HepG2 (cell line): ENCODE measurements around the gene SUCLG2. TPM values are rescaled to one million over a fixed set of nuclear protein-coding genes. Genes with fewer than 3 reads are reported as not detected.

Experiments
- ATM ChIP-seq: fragments of 450-650 bp; IDR thresholded peaks from 2 replicates; pipeline ENCODE4 v1.7.1; 2017; ENCODE audit warnings: mild to moderate bottlenecking, borderline replicate concordance
- FOXK1 ChIP-seq: sonication (generic); formaldehyde crosslinking; IDR thresholded peaks from 2 replicates; pipeline ENCODE4 v1.4.0; 2020; ENCODE audit warnings: low read depth, missing genetic modification reagents, borderline replicate concordance
- HCFC1 ChIP-seq: fragments of 150-350 bp; IDR thresholded peaks from 2 replicates; pipeline ENCODE4 v1.6.1; 2014; ENCODE audit warnings: low read depth, low read length
- HOXA9 ChIP-seq: sonication (generic); formaldehyde crosslinking; IDR thresholded peaks from 2 replicates; pipeline ENCODE4 v1.8.1; 2022; ENCODE audit warnings: missing genetic modification reagents, mild to moderate bottlenecking, moderate library complexity, borderline replicate concordance
- NPAS2 ChIP-seq: sonication (generic); formaldehyde crosslinking; IDR thresholded peaks from 2 replicates; pipeline ENCODE4 v1.8.0; 2022; ENCODE audit warnings: mild to moderate bottlenecking, missing genetic modification reagents, borderline replicate concordance
- NR2C2 ChIP-seq: sonication (generic); formaldehyde crosslinking; IDR thresholded peaks from 2 replicates; pipeline ENCODE4 v1.4.0; 2020; ENCODE audit warnings: missing genetic modification reagents, mild to moderate bottlenecking, moderate library complexity, borderline replicate concordance
- NR2F1 ChIP-seq, 2 experiments: fragments of 450-650 bp in 1 of 2; formaldehyde crosslinking in 1 of 2; IDR thresholded peaks; 2 replicates each; pipeline versions ENCODE4 v1.5.0 to v1.6.1; 2016 to 2020; ENCODE audit warnings: mild to moderate bottlenecking in 1 of 2, missing compliant biosample characterization in 1 of 2, missing genetic modification reagents in 1 of 2, moderate library complexity in 1 of 2
- RBM22 ChIP-seq: fragments of 200-400 bp; formaldehyde crosslinking; optimal IDR thresholded peaks from 2 replicates; pipeline ENCODE3; 2017; ENCODE audit warnings: mild to moderate bottlenecking, low read length, moderate library complexity
- SMYD3 ChIP-seq: sonication (generic); formaldehyde crosslinking; IDR thresholded peaks from 2 replicates; pipeline ENCODE4 v1.8.1; 2023; ENCODE audit warnings: mild to moderate bottlenecking, missing genetic modification reagents
- SRSF1 ChIP-seq: fragments of 200-400 bp; formaldehyde crosslinking; optimal IDR thresholded peaks from 2 replicates; pipeline ENCODE3; 2017; ENCODE audit warnings: mild to moderate bottlenecking, low read depth, low read length, moderate library complexity
- ZMYM3 ChIP-seq: sonication (generic); formaldehyde crosslinking; IDR thresholded peaks from 2 replicates; pipeline ENCODE4 v1.5.1; 2020; ENCODE audit warnings: mild to moderate bottlenecking, missing genetic modification reagents
- ZNF33B ChIP-seq: sonication (generic); formaldehyde crosslinking; IDR thresholded peaks from 2 replicates; pipeline ENCODE4 v1.5.1; 2020; ENCODE audit warnings: mild to moderate bottlenecking, missing genetic modification reagents
- ZNF546 ChIP-seq: sonication (generic); formaldehyde crosslinking; conservative IDR thresholded peaks from 2 replicates; pipeline ENCODE4 v1.8.1; 2023; ENCODE audit warnings: mild to moderate bottlenecking, missing genetic modification reagents
- ZNF558 ChIP-seq: sonication (generic); formaldehyde crosslinking; IDR thresholded peaks from 2 replicates; pipeline ENCODE4 v1.9.0; 2022; ENCODE audit warnings: mild to moderate bottlenecking, missing genetic modification reagents, borderline replicate concordance
- ZNF660 ChIP-seq: sonication (generic); formaldehyde crosslinking; IDR thresholded peaks from 2 replicates; pipeline ENCODE4 v1.5.1; 2020; ENCODE audit warnings: mild to moderate bottlenecking, low read depth, missing genetic modification reagents, borderline replicate concordance
- ZNF782 ChIP-seq: sonication (generic); formaldehyde crosslinking; IDR thresholded peaks from 2 replicates; pipeline ENCODE4 v1.4.0; 2020; ENCODE audit warnings: missing genetic modification reagents, mild to moderate bottlenecking, borderline replicate concordance
- polyA plus RNA-seq, 8 experiments: library from polyadenylated mRNA; depleted of rRNA in 3 of 8; stranded (reverse) in 7 of 8; unstranded in 1 of 8; fragments of >200 nt; fragmentation: Illumina TruSeq in 4 of 8; extraction: Trizol in 4 of 8; gene quantifications; 2 replicates each; pipeline versions ENCODE4 v1.2.1 to v1.2.3, GENCODE V29; 2011 to 2016; ENCODE audit warnings: low read depth in 4 of 8, missing spikeins in 1 of 8, mixed read lengths in 1 of 8; ENCODE audit not compliant: insufficient read depth in 1 of 8
- total RNA-seq, 5 experiments: library from RNA; depleted of rRNA; stranded (reverse); fragments of >200 nt; fragmentation: Illumina TruSeq; extraction: Trizol; gene quantifications; 2 replicates each; pipeline ENCODE4 v1.2.3, GENCODE V29; 2016; ENCODE audit warnings: low read depth in 1 of 5
- TF ChIP-seq, protein P1 (sequence below): sonication (generic); formaldehyde crosslinking; IDR thresholded peaks from 2 replicates; pipeline ENCODE4 v1.8.0; 2023; ENCODE audit warnings: mild to moderate bottlenecking, missing genetic modification reagents
- TF ChIP-seq, protein P2 (sequence below): sonication (generic); formaldehyde crosslinking; IDR thresholded peaks from 2 replicates; pipeline ENCODE4 v1.5.1; 2020; ENCODE audit warnings: mild to moderate bottlenecking, missing genetic modification reagents, borderline replicate concordance
- TF ChIP-seq, protein P3 (sequence below): sonication (generic); formaldehyde crosslinking; IDR thresholded peaks from 2 replicates; pipeline ENCODE4 v1.4.0; 2020; ENCODE audit warnings: mild to moderate bottlenecking, missing genetic modification reagents
- TF ChIP-seq, protein P4 (sequence below): sonication (generic); formaldehyde crosslinking; IDR thresholded peaks from 2 replicates; pipeline ENCODE4 v1.8.0; 2022; ENCODE audit warnings: low read depth, missing genetic modification reagents

SUCLG2 gene
- total and polyA plus RNA-seq, 2 of the 13 experiments (the other 11 are each of a cell fraction or from before 2014, with no cell fraction given), result 21.4 to 64.9 TPM

DNA sequence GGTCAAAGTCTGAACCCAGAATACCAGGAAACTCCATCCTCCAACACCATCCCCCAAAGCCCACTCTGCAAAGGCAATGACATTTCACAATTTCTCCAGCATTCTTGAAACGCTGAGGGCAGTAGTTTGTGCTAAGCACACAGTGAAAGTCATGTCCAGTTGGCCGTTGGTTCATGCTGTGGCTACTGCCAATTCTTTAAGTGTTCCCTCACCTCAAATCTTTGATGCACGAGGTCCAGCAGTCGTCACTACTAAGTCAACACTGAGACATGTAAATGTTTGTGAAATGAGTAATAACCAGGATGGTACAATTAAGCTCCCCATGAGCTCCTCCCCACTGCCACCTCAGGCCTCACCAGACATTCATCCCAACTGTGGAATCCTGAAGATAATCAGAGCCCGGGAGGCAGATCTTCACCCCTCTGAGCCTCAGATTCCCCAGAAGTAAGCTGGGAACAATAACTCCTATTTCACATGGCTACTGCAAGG is 7.0 kb downstream of the SUCLG2 start (continued):
- no peak for TF ChIP-seq ATM
- peak in 1 of 2 experiments; percentile 64; a peak in 1 of 4 replicates for TF ChIP-seq NR2F1 (CRISPR knock-in tag; IDR thresholded peaks at IDR 0.05)
- TF ChIP-seq, protein P1, sequence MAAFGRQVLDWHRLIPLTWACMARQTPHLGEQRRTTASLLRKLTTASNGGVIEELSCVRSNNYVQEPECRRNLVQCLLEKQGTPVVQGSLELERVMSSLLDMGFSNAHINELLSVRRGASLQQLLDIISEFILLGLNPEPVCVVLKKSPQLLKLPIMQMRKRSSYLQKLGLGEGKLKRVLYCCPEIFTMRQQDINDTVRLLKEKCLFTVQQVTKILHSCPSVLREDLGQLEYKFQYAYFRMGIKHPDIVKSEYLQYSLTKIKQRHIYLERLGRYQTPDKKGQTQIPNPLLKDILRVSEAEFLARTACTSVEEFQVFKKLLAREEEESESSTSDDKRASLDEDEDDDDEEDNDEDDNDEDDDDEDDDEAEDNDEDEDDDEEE (CRISPR knock-in tag), result no peak
- TF ChIP-seq, protein P2, sequence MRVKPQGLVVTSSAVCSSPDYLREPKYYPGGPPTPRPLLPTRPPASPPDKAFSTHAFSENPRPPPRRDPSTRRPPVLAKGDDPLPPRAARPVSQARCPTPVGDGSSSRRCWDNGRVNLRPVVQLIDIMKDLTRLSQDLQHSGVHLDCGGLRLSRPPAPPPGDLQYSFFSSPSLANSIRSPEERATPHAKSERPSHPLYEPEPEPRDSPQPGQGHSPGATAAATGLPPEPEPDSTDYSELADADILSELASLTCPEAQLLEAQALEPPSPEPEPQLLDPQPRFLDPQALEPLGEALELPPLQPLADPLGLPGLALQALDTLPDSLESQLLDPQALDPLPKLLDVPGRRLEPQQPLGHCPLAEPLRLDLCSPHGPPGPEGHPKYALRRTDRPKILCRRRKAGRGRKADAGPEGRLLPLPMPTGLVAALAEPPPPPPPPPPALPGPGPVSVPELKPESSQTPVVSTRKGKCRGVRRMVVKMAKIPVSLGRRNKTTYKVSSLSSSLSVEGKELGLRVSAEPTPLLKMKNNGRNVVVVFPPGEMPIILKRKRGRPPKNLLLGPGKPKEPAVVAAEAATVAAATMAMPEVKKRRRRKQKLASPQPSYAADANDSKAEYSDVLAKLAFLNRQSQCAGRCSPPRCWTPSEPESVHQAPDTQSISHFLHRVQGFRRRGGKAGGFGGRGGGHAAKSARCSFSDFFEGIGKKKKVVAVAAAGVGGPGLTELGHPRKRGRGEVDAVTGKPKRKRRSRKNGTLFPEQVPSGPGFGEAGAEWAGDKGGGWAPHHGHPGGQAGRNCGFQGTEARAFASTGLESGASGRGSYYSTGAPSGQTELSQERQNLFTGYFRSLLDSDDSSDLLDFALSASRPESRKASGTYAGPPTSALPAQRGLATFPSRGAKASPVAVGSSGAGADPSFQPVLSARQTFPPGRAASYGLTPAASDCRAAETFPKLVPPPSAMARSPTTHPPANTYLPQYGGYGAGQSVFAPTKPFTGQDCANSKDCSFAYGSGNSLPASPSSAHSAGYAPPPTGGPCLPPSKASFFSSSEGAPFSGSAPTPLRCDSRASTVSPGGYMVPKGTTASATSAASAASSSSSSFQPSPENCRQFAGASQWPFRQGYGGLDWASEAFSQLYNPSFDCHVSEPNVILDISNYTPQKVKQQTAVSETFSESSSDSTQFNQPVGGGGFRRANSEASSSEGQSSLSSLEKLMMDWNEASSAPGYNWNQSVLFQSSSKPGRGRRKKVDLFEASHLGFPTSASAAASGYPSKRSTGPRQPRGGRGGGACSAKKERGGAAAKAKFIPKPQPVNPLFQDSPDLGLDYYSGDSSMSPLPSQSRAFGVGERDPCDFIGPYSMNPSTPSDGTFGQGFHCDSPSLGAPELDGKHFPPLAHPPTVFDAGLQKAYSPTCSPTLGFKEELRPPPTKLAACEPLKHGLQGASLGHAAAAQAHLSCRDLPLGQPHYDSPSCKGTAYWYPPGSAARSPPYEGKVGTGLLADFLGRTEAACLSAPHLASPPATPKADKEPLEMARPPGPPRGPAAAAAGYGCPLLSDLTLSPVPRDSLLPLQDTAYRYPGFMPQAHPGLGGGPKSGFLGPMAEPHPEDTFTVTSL (CRISPR knock-in tag), result peak; percentile 74; the same call in 1 of the 2 replicates
- no peak for TF ChIP-seq ZNF33B (CRISPR knock-in tag)
- TF ChIP-seq HOXA9, result no peak
- no peak for TF ChIP-seq ZNF546 (CRISPR knock-in tag)
- TF ChIP-seq NR2C2 (CRISPR knock-in tag), result peak; percentile 42; the same call in 1 of the 2 replicates
- TF ChIP-seq, protein P3, sequence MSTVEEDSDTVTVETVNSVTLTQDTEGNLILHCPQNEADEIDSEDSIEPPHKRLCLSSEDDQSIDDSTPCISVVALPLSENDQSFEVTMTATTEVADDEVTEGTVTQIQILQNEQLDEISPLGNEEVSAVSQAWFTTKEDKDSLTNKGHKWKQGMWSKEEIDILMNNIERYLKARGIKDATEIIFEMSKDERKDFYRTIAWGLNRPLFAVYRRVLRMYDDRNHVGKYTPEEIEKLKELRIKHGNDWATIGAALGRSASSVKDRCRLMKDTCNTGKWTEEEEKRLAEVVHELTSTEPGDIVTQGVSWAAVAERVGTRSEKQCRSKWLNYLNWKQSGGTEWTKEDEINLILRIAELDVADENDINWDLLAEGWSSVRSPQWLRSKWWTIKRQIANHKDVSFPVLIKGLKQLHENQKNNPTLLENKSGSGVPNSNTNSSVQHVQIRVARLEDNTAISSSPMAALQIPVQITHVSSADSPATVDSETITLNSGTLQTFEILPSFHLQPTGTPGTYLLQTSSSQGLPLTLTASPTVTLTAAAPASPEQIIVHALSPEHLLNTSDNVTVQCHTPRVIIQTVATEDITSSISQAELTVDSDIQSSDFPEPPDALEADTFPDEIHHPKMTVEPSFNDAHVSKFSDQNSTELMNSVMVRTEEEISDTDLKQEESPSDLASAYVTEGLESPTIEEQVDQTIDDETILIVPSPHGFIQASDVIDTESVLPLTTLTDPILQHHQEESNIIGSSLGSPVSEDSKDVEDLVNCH (CRISPR knock-in tag), result no peak
- TF ChIP-seq FOXK1 (CRISPR knock-in tag), result no peak
- no peak for TF ChIP-seq SRSF1
- no peak for TF ChIP-seq HCFC1
- TF ChIP-seq ZNF660, result no peak
- peak; percentile 34; the same call in 1 of the 2 replicates for TF ChIP-seq ZMYM3
- TF ChIP-seq, protein P4, sequence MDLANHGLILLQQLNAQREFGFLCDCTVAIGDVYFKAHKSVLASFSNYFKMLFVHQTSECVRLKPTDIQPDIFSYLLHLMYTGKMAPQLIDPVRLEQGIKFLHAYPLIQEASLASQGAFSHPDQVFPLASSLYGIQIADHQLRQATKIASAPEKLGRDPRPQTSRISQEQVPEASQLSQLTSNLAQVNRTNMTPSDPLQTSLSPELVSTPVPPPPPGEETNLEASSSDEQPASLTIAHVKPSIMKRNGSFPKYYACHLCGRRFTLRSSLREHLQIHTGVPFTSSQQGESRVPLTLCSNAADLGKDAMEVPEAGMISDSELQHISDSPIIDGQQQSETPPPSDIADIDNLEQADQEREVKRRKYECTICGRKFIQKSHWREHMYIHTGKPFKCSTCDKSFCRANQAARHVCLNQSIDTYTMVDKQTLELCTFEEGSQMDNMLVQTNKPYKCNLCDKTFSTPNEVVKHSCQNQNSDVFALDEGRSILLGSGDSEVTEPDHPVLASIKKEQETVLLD (CRISPR knock-in tag), result no peak
- TF ChIP-seq ZNF782 (CRISPR knock-in tag), result no peak
- TF ChIP-seq ZNF558 (CRISPR knock-in tag), result no peak
- no peak for TF ChIP-seq NPAS2 (CRISPR knock-in tag)
- TF ChIP-seq SMYD3 (CRISPR knock-in tag), result no peak
- TF ChIP-seq RBM22, result no peak
